HCT116 (cell line): ENCODE data around the gene RACGAP1. TPM values are rescaled to one million over a fixed set of nuclear protein-coding genes. Genes with fewer than 3 reads are reported as not detected.

Experiments
- ATAC-seq: fragments of 200-7000 bp; cut with Tn5 transposase; 2 replicates; pipeline ENCODE4 v1.9.1; 2020; ENCODE audit warnings: mild to moderate bottlenecking, moderate library complexity
- BruUV-seq: library from RNA; stranded (reverse); fragments of 400-500 nt; replicated peaks from 2 replicates; lab custom pipeline; 2021; lab: Mats Ljungman, UMichigan
- CTCF ChIA-PET: fragments of 300-600 bp; sonication (Branson Sonifier 250); formaldehyde crosslinking; loops from one replicate; lab custom pipeline; 2021; ENCODE audit warnings: antibody characterized with exemption; lab: Charles Lee
- POLR2A ChIA-PET: fragments of 300-600, 350-600 bp; sonication (Branson Sonifier 250); formaldehyde crosslinking; loops from one replicate; lab custom pipeline; 2021; ENCODE audit warnings: antibody characterized with exemption; lab: Charles Lee
- RAD21 ChIA-PET, 2 experiments: fragments of 300-600 bp; sonication (Branson Sonifier 250); formaldehyde crosslinking; loops; one replicate each; lab custom pipeline; 2023; ENCODE audit warnings: low total read pairs in 2 of 2; ENCODE audit not compliant: uncharacterized antibody in 2 of 2, unreplicated experiment in 2 of 2, low non-redundant PET in 1 of 2; lab: Charles Lee
- DNase-seq: peaks from one replicate; pipeline ENCODE4 v3.0.0-alpha.2; 2010; ENCODE audit warnings: low read depth, low spot score
- H2AFZ ChIP-seq: fragments of 200-600 bp; shearing (Covaris generic), sonication (generic); 2 replicates; pipeline ENCODE4 v1.6.1; 2017; ENCODE audit warnings: low read depth, mixed run types, mixed read lengths, antibody characterized with exemption, low read length; ENCODE audit not compliant: poor library complexity, severe bottlenecking
- H3K27ac ChIP-seq: 2 replicates; pipeline ENCODE4 v1.5.1; 2012; ENCODE audit warnings: low read depth, low read length
- H3K27me3 ChIP-seq: fragments of 200-600 bp; sonication (generic); 2 replicates; pipeline ENCODE4 v1.6.1; 2016; ENCODE audit warnings: mixed run types, low read length, mixed read lengths; ENCODE audit not compliant: insufficient read depth
- H3K36me3 ChIP-seq, 2 experiments: fragments of 200-500 bp in 1 of 2; fragments of 200-600 bp in 1 of 2; sonication (Bioruptor generic) in 1 of 2; sonication (generic) in 1 of 2; 2 replicates each; pipeline versions ENCODE4 v1.5.1 to v1.6.1; 2014 to 2016; ENCODE audit warnings: low read length in 2 of 2, inconsistent platforms in 1 of 2, mixed read lengths in 1 of 2, mixed run types in 1 of 2; ENCODE audit not compliant: insufficient read depth in 2 of 2, control insufficient read depth in 1 of 2
- H3K4me1 ChIP-seq, 2 experiments: fragments of 200-600 bp in 1 of 2; sonication (generic) in 1 of 2; 2 replicates each; pipeline versions ENCODE4 v1.5.1 to v1.6.1; 2012 to 2017; ENCODE audit warnings: low read length in 2 of 2, inconsistent platforms in 1 of 2, mild to moderate bottlenecking in 1 of 2, mixed read lengths in 1 of 2, mixed run types in 1 of 2, moderate library complexity in 1 of 2; ENCODE audit not compliant: insufficient read depth in 2 of 2, control insufficient read depth in 1 of 2
- H3K4me2 ChIP-seq: fragments of 200-600 bp; sonication (generic); 2 replicates; pipeline ENCODE4 v1.6.1; 2017; ENCODE audit warnings: mixed run types, low read length, mixed read lengths
- H3K4me3 ChIP-seq, 2 experiments: fragments of 200-600 bp in 1 of 2; sonication (generic) in 1 of 2; replicated peaks in 1 of 2; 2 replicates each; pipeline ENCODE4 v1.5.1; 2011 to 2016; ENCODE audit warnings: low read length in 2 of 2, control low read depth in 1 of 2, low read depth in 1 of 2, mild to moderate bottlenecking in 1 of 2, mixed read lengths in 1 of 2, mixed run types in 1 of 2
- H3K79me2 ChIP-seq: fragments of 200-600 bp; sonication (generic); 2 replicates; pipeline ENCODE4 v1.6.1; 2017; ENCODE audit warnings: mild to moderate bottlenecking, mixed run types, low read length, moderate library complexity, mixed read lengths; ENCODE audit not compliant: insufficient read depth
- H3K9ac ChIP-seq: fragments of 200-600 bp; sonication (generic); 2 replicates; pipeline ENCODE4 v1.6.1; 2016; ENCODE audit warnings: low read length, mixed read lengths
- H3K9me2 ChIP-seq: fragments of 200-600 bp; sonication (generic), shearing (Covaris generic); 2 replicates; pipeline ENCODE4 v1.6.1; 2017; ENCODE audit warnings: mixed run types, mild to moderate bottlenecking, moderate library complexity; ENCODE audit not compliant: insufficient read depth
- H3K9me3 ChIP-seq, 2 experiments: fragments of 200-500 bp in 1 of 2; fragments of 200-600 bp in 1 of 2; sonication (Bioruptor generic) in 1 of 2; sonication (generic) in 1 of 2; 2 replicates each; pipeline ENCODE4 v1.6.1; 2014 to 2017; ENCODE audit warnings: low read length in 2 of 2, mixed read lengths in 2 of 2, inconsistent platforms in 1 of 2, low read depth in 1 of 2, mild to moderate bottlenecking in 1 of 2, mixed run types in 1 of 2, moderate library complexity in 1 of 2; ENCODE audit not compliant: control insufficient read depth in 1 of 2, insufficient read depth in 1 of 2
- H4K20me1 ChIP-seq: fragments of 200-600 bp; sonication (generic), shearing (Covaris generic); 2 replicates; pipeline ENCODE4 v1.6.1; 2017; ENCODE audit warnings: mixed run types, mild to moderate bottlenecking, moderate library complexity; ENCODE audit not compliant: insufficient read depth
- ATF3 ChIP-seq: IDR thresholded peaks from 2 replicates; pipeline ENCODE4 v1.6.1; 2012
- CBX3 ChIP-seq: IDR thresholded peaks from 2 replicates; pipeline ENCODE4 v1.6.1; 2012; ENCODE audit warnings: low read depth
- CEBPB ChIP-seq: IDR thresholded peaks from 2 replicates; pipeline ENCODE4 v1.6.1; 2012; ENCODE audit warnings: low read depth
- CTCF ChIP-seq, 3 experiments: fragments of 200-600 bp in 1 of 3; sonication (generic) in 1 of 3; IDR thresholded peaks in 2 of 3; conservative IDR thresholded peaks in 1 of 3; 2 replicates each; pipeline ENCODE4 v1.5.1; 2012 to 2017; ENCODE audit warnings: low read depth in 2 of 3, low read length in 2 of 3, antibody characterized with exemption in 1 of 3, borderline replicate concordance in 1 of 3, control low read depth in 1 of 3, mild to moderate bottlenecking in 1 of 3, mixed read lengths in 1 of 3, mixed run types in 1 of 3, moderate library complexity in 1 of 3; ENCODE audit not compliant: insufficient read depth in 1 of 3
- EGR1 ChIP-seq: IDR thresholded peaks from 2 replicates; pipeline ENCODE4 v1.6.1; 2012; ENCODE audit warnings: low read depth
- ELF1 ChIP-seq: IDR thresholded peaks from 2 replicates; pipeline ENCODE4 v1.6.1; 2012; ENCODE audit warnings: low read depth, borderline replicate concordance
- EZH2phosphoT487 ChIP-seq: fragments of 200-600 bp; IDR thresholded peaks from 2 replicates; pipeline ENCODE4 v1.6.1; 2018; ENCODE audit warnings: antibody characterized with exemption, borderline replicate concordance
- FOSL1 ChIP-seq: IDR thresholded peaks from 2 replicates; pipeline ENCODE4 v1.6.1; 2012; ENCODE audit warnings: low read depth
- JUND ChIP-seq: IDR thresholded peaks from 2 replicates; pipeline ENCODE4 v1.6.1; 2012
- MAX ChIP-seq: IDR thresholded peaks from 2 replicates; pipeline ENCODE4 v1.6.1; 2012
- POLR2A ChIP-seq: IDR thresholded peaks from 2 replicates; pipeline ENCODE4 v1.7.0; 2011; ENCODE audit warnings: borderline replicate concordance; ENCODE audit not compliant: insufficient read depth, insufficient read length; ENCODE audit errors: extremely low read depth
- POLR2AphosphoS5 ChIP-seq: IDR thresholded peaks from 2 replicates; pipeline ENCODE4 v1.6.1; 2011; ENCODE audit warnings: mild to moderate bottlenecking, low read depth, low read length, moderate library complexity
- RAD21 ChIP-seq: IDR thresholded peaks from 2 replicates; pipeline ENCODE4 v1.6.1; 2012; ENCODE audit warnings: low read depth, mild to moderate bottlenecking
- REST ChIP-seq: IDR thresholded peaks from 2 replicates; pipeline ENCODE4 v1.6.1; 2012; ENCODE audit warnings: low read depth
- SIN3A ChIP-seq: IDR thresholded peaks from 2 replicates; pipeline ENCODE4 v1.6.1; 2012; ENCODE audit warnings: low read depth
- SP1 ChIP-seq: IDR thresholded peaks from 2 replicates; pipeline ENCODE4 v1.6.1; 2012; ENCODE audit warnings: low read depth
- SRF ChIP-seq: IDR thresholded peaks from 2 replicates; pipeline ENCODE4 v1.6.1; 2012; ENCODE audit warnings: low read depth
- ZBTB33 ChIP-seq: IDR thresholded peaks from 2 replicates; pipeline ENCODE4 v1.6.1; 2011; ENCODE audit warnings: mild to moderate bottlenecking, low read length, moderate library complexity; ENCODE audit not compliant: insufficient replicate concordance; ENCODE audit errors: extremely low read depth
- ZNF274 ChIP-seq: fragments of 200-500 bp; sonication (Bioruptor generic); IDR thresholded peaks from 2 replicates; pipeline ENCODE4 v1.6.1; 2014; ENCODE audit warnings: mild to moderate bottlenecking, low read depth, low read length, inconsistent platforms
- intact Hi-C: fragments of 100-400 bp; cut with micrococcal nuclease; formaldehyde crosslinking; loops from 2 replicates; pipeline ENCODE4 v1.10.0; 2022
- total RNA-seq: library from RNA; stranded (reverse); gene quantifications from one replicate; pipeline ENCODE4 v1.2.1, GENCODE V29; 2021; ENCODE audit not compliant: unreplicated experiment

RACGAP1 gene
- total RNA-seq, 1 experiment from 2014 or later, result 147 TPM

GRCh38 chr12:50043308-50043707, 18.0 kb upstream of the RACGAP1 start:
- CTCF ChIA-PET, result no interaction called here
- BruUV-seq, result no TSS peak
- no peak for ATAC-seq

More at GRCh38 chr12:50043308-50043707, 18.0 kb upstream of the RACGAP1 start:
- no peak overlapping the region for H3K9ac ChIP-seq
- POLR2A ChIA-PET, result no interaction called here
- no peak overlapping the region for H3K27ac ChIP-seq
- no peaks in the 10 kb centered on the region for H4K20me1 ChIP-seq
- H2AFZ ChIP-seq, result no peak overlapping the region
- no peaks in the 10 kb centered on the region for H3K9me2 ChIP-seq
- H3K9me3 ChIP-seq, result no peaks in the 10 kb centered on the region
- TF ChIP-seq POLR2AphosphoS5 (no peak), CTCF (IDR thresholded peaks at IDR 0.05 in 2 of 3, conservative IDR thresholded peaks at IDR 0.05 in 1 of 3; ENCODE audit: borderline replicate concordance in 1 of 3, insufficient read depth in 1 of 3, low read depth in 2 of 3, low read length in 2 of 3) (no peak), JUND (no peak), MAX (no peak), ZBTB33 (no peak), EZH2phosphoT487 (no peak), FOSL1 (no peak), CEBPB (no peak), SIN3A (no peak), ELF1 (no peak), REST (no peak), EGR1 (no peak), SP1 (no peak), ATF3 (no peak), ZNF274 (no peak), POLR2A (no peak), CBX3 (no peak), RAD21 (no peak), SRF (no peak)
- TF ChIP-seq, all 23 proteins: peak for 0
- DNase-seq, result no peak
- Histone ChIP-seq H3K27me3 (no peaks in the 10 kb centered on the region), H3K79me2 (no peaks in the 10 kb centered on the region), H3K4me3 (no peak overlapping the region), H3K4me2 (no peak overlapping the region), H3K4me1 (peaks cover 0 to 9% of the 10 kb centered on the region in 2 experiments; a peak in 2 of 4 replicates), H3K36me3 (no peaks in the 10 kb centered on the region)
- intact Hi-C loops, result no loop called here
- RAD21 ChIA-PET, result no interaction called here
